Measurements from ENCODE around the gene CATSPERD. TPM values are rescaled to one million over a fixed set of nuclear protein-coding genes. Genes with fewer than 3 reads are reported as not detected.
A peak's percentile ranks its signal among the peaks of the same experiment; 100 is the strongest.

Gene CATSPERD
- not detected in 2 replicates for total RNA-seq (2011; cell fraction: chromatin; rRNA removed; ENCODE audit: low replicate concordance)
- total RNA-seq (2011; cell fraction: nucleolus; rRNA removed): not detected in 2 replicates
- total RNA-seq (2011; cell fraction: nucleoplasm; rRNA removed): not detected in 2 replicates
- not detected in 2 replicates for total RNA-seq (2014; rRNA removed)
- total RNA-seq (2014; rRNA removed; fragmentation: Illumina TruSeq; extraction: Trizol): not detected in 2 replicates
- not detected in 2 replicates for total RNA-seq (2015; rRNA removed; fragmentation: Illumina TruSeq; extraction: Trizol)
- total RNA-seq (2021): not detected in 2 replicates
- polyA plus RNA-seq (2011; rRNA removed): not detected in 2 replicates
- not detected in 2 replicates for polyA plus RNA-seq (2011; cell fraction: cytosol; rRNA removed)
- polyA plus RNA-seq (2011; cell fraction: nucleus; rRNA removed): not detected in 2 replicates
- 0.04 TPM in 1 of 2 replicates, not detected in the other for polyA plus RNA-seq (2012)
- not detected in 2 replicates for polyA plus RNA-seq (2014; fragmentation: Illumina TruSeq; extraction: Trizol)
- polyA plus RNA-seq (2014; fragmentation: Nextera tagmentation; extraction: Ambion mirVana): not detected
- not detected in 2 replicates for polyA plus RNA-seq (2014; rRNA removed)
- polyA minus RNA-seq (2011; rRNA and poly(A)+ RNA removed): not detected in 2 replicates
- not detected in 2 replicates for polyA minus RNA-seq (2011; cell fraction: cytosol; rRNA and poly(A)+ RNA removed)
- polyA minus RNA-seq (2011; cell fraction: nucleus; rRNA and poly(A)+ RNA removed): not detected in 2 replicates
- Bru-seq, nascent RNA: percentile 18 among the genes with signal in this experiment
- percentile 11 among the genes with signal in this experiment for BruChase-seq, experiment 1, labeled RNA remaining after a 2-hour chase
- percentile 13 among the genes with signal in this experiment for BruChase-seq, experiment 2, labeled RNA remaining after a 6-hour chase
- long read RNA-seq, experiment 1: 0 reads
- long read RNA-seq, experiment 2: 0 reads
- long read RNA-seq, experiment 3: 0 reads

GRCh38 chr19:5719961-5720790 lies at the start of gene CATSPERD, which contains the start of gene LONP1:
Gene CATSPERD (plus strand): TSS chr19:5720637. CDS start chr19:5720738, 101 bp downstream.
Gene LONP1 (minus strand): TSS chr19:5720146. CDS start chr19:5720132, 14 bp downstream.
- no peaks in the 10 kb centered on the region for H3K27me3 ChIP-seq (ENCODE audit: control insufficient read depth in 2 of 2, insufficient read depth in 2 of 2, low read length in 2 of 2)
- no TSS peak for BruUV-seq (replicated peaks)
- ChIA-PET POLR2A (interaction anchor here (0.5 to 3.3 kb wide), 36 partner anchors 9 to 1871 kb away, joined by 3 to 31 read pairs (median 4); partner anchors contain the start of genes NDUFA11, RANBP3 and RPL36), CTCF (ENCODE audit: low intra/inter-chr PET ratio) (interaction anchor here (0.6 to 1.0 kb wide), 3 partner anchors 30 to 1275 kb away, joined by 4 read pairs; partner anchors contain the start of gene RPL36)
- peaks cover 46% of the 10 kb centered on the region for H3K79me2 ChIP-seq (ENCODE audit: control insufficient read depth, insufficient read depth, low read length)
- peak within 1 kb of the TSS; percentile 98 for H3K4me3 ChIP-seq
- no peaks in the 10 kb centered on the region for H3K9me3 ChIP-seq (replicated peaks; ENCODE audit: control insufficient read depth, insufficient read depth, low read depth, low read length)
- H3K4me2 ChIP-seq (ENCODE audit: insufficient read depth, low read length): peak within 1 kb of the TSS; percentile 98
- no peaks in the 10 kb centered on the region for H3K9me1 ChIP-seq (ENCODE audit: control insufficient read depth, insufficient read depth, low read length)
- peaks cover 13 to 28% of the 10 kb centered on the region in 2 experiments; a peak in 4 of 5 replicates for H3K4me1 ChIP-seq (replicated peaks in 1 of 2; ENCODE audit: control insufficient read depth in 2 of 2, insufficient read depth in 2 of 2, low read length in 2 of 2)
- ATAC-seq (peak; percentile 91), DNase-seq (ENCODE audit: extremely low read depth in 1 of 4, low spot score in 3 of 4) (peak; percentile 99), FAIRE-seq (peak; percentile 96)
- in situ Hi-C loops (cut with MboI): no loop called here
- WGBS (ENCODE audit: insufficient coverage, low coverage, missing lambda C conversion rate): under 1% methylated on average over 86 of the region's 90 CpGs
- H4K20me1 ChIP-seq (replicated peaks; ENCODE audit: control insufficient read depth, insufficient read depth, low read length): 0 out of 2 replicates have a peak, but pooled peaks cover 6% of the 10 kb centered on the region
- H2AFZ ChIP-seq (ENCODE audit: low read depth, low read length): peak within 1 kb of the TSS; percentile 99
- H3K9ac ChIP-seq (ENCODE audit: insufficient read depth in 1 of 2, low read depth in 2 of 2, low read length in 2 of 2): peak within 1 kb of the TSS; percentile 98 to 99
- peaks cover 27% of the 10 kb centered on the region for H3K36me3 ChIP-seq (ENCODE audit: control insufficient read depth, insufficient read depth, low read length)
- intact Hi-C loops (cut with micrococcal nuclease): loop anchor here (2.0 kb wide), 1 partner anchor 71 kb away; the partner anchor contains the start of gene DUS3L
- H3K27ac ChIP-seq (ENCODE audit: extremely low read depth, low read depth, low read length): peak within 1 kb of the TSS; percentile 99
- TF ChIP-seq RBFOX2 (IDR thresholded peaks at IDR 0.05; ENCODE audit: low read depth, low read length) (peak; percentile 99), EZH2 (IDR thresholded peaks at IDR 0.05; ENCODE audit: borderline replicate concordance, low read depth, low read length) (no peak), ZNF507 (tag; conservative IDR thresholded peaks at IDR 0.05) (no peak), NBN (IDR thresholded peaks at IDR 0.05; ENCODE audit: low read depth) (peak; percentile 59; the same call in 1 of the 2 replicates), MEF2D (tag; conservative IDR thresholded peaks at IDR 0.05; ENCODE audit: low read depth) (no peak), POLR2G (IDR thresholded peaks at IDR 0.05; ENCODE audit: low read depth, low read length) (peak; percentile 98), GABPB1 (CRISPR knock-in tag; IDR thresholded peaks at IDR 0.05) (peak; percentile 99), PHB2 (IDR thresholded peaks at IDR 0.05; ENCODE audit: low read depth) (no peak), TAF7 (tag; IDR thresholded peaks at IDR 0.05) (0 out of 2 replicates have a peak, but pooled peaks have one; percentile 40), MEIS2 (IDR thresholded peaks at IDR 0.05; ENCODE audit: partially characterized antibody) (peak; percentile 98), MAFK (IDR thresholded peaks at IDR 0.05; ENCODE audit: low read length) (peak; percentile 23; the same call in 1 of the 2 replicates), THRAP3 (IDR thresholded peaks at IDR 0.05; ENCODE audit: borderline replicate concordance) (no peak), EGR1 (conservative IDR thresholded peaks at IDR 0.05) (peak; percentile 77), MYBL2 (IDR thresholded peaks at IDR 0.05; ENCODE audit: low read depth) (no peak), MYBL2 (CRISPR knock-in tag; IDR thresholded peaks at IDR 0.05; ENCODE audit: borderline replicate concordance) (no peak), ZNF184 (CRISPR knock-in tag; IDR thresholded peaks at IDR 0.05) (no peak), THAP7 (CRISPR knock-in tag; IDR thresholded peaks at IDR 0.05) (no peak), FOXK1 (CRISPR knock-in tag; IDR thresholded peaks at IDR 0.05; ENCODE audit: borderline replicate concordance) (no peak), ZNF57 (CRISPR knock-in tag; IDR thresholded peaks at IDR 0.05) (no peak)

Measured in K562 (cell line).